Heart left ventricle (tissue), 13 donors: ENCODE measurements around the gene PLPPR5.

ENCODE experiments used
- CTCF ChIP-seq, 12 donors: fragments of 200-600 bp; sonication (generic) in 4 of 12; IDR thresholded peaks; one replicate each; pipeline versions ENCODE4 v1.5.0 to v1.8.0; 2018 to 2022; ENCODE audit warnings: antibody characterized with exemption in 12 of 12, mild to moderate bottlenecking in 5 of 12
- POLR2A ChIP-seq, 2 donors: fragments of 450-650 bp; IDR thresholded peaks; one replicate each; pipeline ENCODE4 v1.6.1; 2017; ENCODE audit warnings: antibody characterized with exemption in 2 of 2, mild to moderate bottlenecking in 2 of 2, moderate library complexity in 2 of 2
- donor health status: ischemic (EF 13 %, LVEDD 7.1; RV severe dilation, severe dysfunction).
- donor health status: DM: no; HTN: yes; CAD: no.
- donor health status: DM: no; HTN: no; CAD: no.
- donor health status: ischemic (EF 25% LVEDD 6.9; RV normal size, moderate dysfunction).
- donor health status: ischemic (EF 25% LVEDD 5.7; RV mildly dilated, moderate dysfunction).
- donor health status: ischemic (EF 35%, LVEDD 5.7; RV mildly dilated, moderate dysfunction).
- donor health status: nonischemic (EF 11% LVEDD 7.7; RV severe dilation, severe dysfunction).
- donor health status: DM: yes; HTN: yes; CAD: no.
- donor health status: PGD.
- donor health status: ischemic (EF 29% LVEDD 5.4; RV normal size, mild dysfunction).
- donor health status: nonischemic (EF 23%, LVEDD 6.1; RV moderate dilation, normal function).

DNA sequence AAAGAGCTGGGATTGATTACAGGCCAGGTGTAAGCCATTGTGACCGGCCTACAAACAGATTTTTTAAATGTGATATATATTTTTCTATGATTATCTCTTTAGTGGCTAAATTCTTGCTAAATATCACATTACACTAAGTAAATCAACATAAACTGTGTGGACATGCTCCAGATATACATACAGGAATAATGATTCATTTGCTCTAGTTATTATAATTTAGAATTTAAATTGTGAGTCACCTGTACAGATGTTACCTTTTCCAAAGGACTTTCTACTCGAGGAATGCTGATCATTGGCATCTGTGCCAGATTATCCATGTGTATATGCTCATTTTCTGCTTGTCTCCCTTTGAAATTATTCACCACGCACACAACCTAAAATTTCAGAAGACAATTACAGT is 90.1 kb downstream of the PLPPR5 start:
- TF ChIP-seq CTCF (IDR thresholded peaks at IDR 0.05) (no peak), POLR2A (IDR thresholded peaks at IDR 0.05) (no peak)
